ENCODE data around the gene SUMF2.
"Not testable (repeated sequence)": the region's sequence is repeated elsewhere in the genome, so short reads cannot be mapped to it uniquely, and the experiment has no call there.

GRCh38 chr7:56112244-56112643, 48.2 kb downstream of the SUMF2 start:
- not testable (repeated sequence) for TF ChIP-seq CTCF (IDR thresholded peaks at IDR 0.05; ENCODE audit: extremely low read depth in 1 of 2, insufficient read depth in 1 of 2, low read depth in 1 of 2, low read length in 2 of 2); POLR2A (IDR thresholded peaks at IDR 0.05; ENCODE audit: low read depth, low read length); POLR2AphosphoS5 (IDR thresholded peaks at IDR 0.05; ENCODE audit: insufficient read depth, low read depth, low read length); JUN (IDR thresholded peaks at IDR 0.05; ENCODE audit: borderline replicate concordance, insufficient read depth, insufficient read length, low read depth); MAX (IDR thresholded peaks at IDR 0.05; ENCODE audit: insufficient read depth, insufficient read length); GATA2 (IDR thresholded peaks at IDR 0.05; ENCODE audit: insufficient read depth, insufficient read length, low read depth, low read length); EZH2 (IDR thresholded peaks at IDR 0.05; ENCODE audit: borderline replicate concordance, low read depth, low read length, severe bottlenecking); MYC (IDR thresholded peaks at IDR 0.05; ENCODE audit: low read depth, low read length)
